Astrocyte of the cerebellum (primary cell): Measurements from ENCODE around the gene PRKAR1B.

Experiments
- DNase-seq: peaks from one replicate; pipeline ENCODE4 v3.0.0-alpha.2; 2011; ENCODE audit warnings: low read depth
- H3K4me3 ChIP-seq: 2 replicates; pipeline ENCODE4 v1.5.1; 2011; ENCODE audit warnings: mild to moderate bottlenecking, low read depth, low read length, moderate library complexity
- in situ Hi-C: cut with HindIII; loops from 2 replicates; pipeline ENCODE4 v1.10.0; 2017; ENCODE audit warnings: low sequenced_read_pairs
- TF ChIP-seq, protein P1 (sequence below): IDR thresholded peaks from 2 replicates; pipeline ENCODE4 v1.5.1; 2012; ENCODE audit warnings: low read length, low read depth, moderate library complexity, mild to moderate bottlenecking; ENCODE audit errors: missing control alignments

The PRKAR1B gene

DNA sequence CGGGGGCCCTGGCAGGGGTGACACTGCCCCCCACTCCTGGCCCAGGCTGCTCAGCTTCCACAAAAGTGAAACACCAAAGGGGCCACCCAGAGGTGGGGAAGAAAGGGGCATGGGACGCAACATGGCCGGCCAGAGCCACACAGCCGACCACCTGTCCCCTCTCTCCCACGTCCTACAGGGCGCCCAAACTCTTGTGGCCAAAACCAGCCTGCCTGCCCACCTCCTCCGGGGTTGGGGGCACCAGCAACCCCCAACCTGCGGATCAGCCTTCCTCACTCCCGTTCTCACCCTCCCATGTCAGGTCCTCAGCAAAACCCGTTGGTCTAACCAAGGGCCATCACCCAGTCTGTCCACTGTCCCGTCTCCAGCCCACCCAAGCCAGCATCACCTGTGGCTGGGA lies 80.1 kb downstream of the PRKAR1B start:
- DNase-seq, result no peak
- in situ Hi-C loops, result no loop called here
- H3K4me3 ChIP-seq, result no peak overlapping the region

DNA sequence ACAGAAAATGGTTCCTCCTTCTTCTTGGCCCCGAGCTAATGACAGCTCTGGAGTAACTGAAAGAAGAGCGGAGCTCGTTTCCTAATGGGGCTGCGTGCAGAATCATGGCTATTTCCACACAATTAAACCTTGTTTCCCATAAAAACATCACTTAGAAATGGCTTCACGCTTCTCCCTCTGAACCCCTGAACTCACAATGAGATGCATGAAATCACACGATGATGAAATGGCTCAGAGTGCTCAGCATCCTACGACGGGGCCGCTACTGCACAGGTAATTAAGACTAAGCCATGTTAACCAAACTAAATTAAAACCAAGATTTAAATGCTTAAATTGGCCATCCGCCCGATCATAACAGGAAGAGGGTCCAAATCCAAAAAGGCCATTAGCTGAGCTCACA lies 80.6 kb downstream of the PRKAR1B start:
- DNase-seq, result no peak
- in situ Hi-C loops, result no loop called here
- TF ChIP-seq, protein P1, sequence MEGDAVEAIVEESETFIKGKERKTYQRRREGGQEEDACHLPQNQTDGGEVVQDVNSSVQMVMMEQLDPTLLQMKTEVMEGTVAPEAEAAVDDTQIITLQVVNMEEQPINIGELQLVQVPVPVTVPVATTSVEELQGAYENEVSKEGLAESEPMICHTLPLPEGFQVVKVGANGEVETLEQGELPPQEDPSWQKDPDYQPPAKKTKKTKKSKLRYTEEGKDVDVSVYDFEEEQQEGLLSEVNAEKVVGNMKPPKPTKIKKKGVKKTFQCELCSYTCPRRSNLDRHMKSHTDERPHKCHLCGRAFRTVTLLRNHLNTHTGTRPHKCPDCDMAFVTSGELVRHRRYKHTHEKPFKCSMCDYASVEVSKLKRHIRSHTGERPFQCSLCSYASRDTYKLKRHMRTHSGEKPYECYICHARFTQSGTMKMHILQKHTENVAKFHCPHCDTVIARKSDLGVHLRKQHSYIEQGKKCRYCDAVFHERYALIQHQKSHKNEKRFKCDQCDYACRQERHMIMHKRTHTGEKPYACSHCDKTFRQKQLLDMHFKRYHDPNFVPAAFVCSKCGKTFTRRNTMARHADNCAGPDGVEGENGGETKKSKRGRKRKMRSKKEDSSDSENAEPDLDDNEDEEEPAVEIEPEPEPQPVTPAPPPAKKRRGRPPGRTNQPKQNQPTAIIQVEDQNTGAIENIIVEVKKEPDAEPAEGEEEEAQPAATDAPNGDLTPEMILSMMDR, result no peak
- H3K4me3 ChIP-seq, result no peak overlapping the region

More for the DNA sequence above, 80.1 kb downstream of the PRKAR1B start:
- TF ChIP-seq, protein P1, result no peak

DNA sequence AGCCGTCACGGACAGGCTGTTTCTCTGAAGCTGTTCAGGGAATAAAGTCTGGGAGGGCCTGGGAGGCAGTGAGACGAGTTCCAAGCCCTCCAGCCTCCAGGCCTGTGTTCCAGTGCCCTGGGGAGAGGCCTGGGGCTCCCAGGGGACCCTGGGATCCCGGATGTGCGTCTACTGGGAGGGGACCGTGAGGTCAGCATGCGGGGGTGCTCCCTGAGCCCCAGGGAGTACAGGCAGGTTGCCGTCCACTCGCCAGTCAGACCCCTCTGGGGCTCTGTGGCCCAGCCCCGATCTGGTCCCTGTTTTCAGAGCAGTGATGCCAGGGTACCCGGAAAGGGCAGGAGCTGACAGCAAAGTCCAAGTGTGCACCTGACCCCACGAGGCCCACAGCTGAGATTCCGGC lies 81.5 kb downstream of the PRKAR1B start:
- DNase-seq, result no peak
- H3K4me3 ChIP-seq, result no peak overlapping the region
- TF ChIP-seq, protein P1, result no peak
- in situ Hi-C loops, result no loop called here

DNA sequence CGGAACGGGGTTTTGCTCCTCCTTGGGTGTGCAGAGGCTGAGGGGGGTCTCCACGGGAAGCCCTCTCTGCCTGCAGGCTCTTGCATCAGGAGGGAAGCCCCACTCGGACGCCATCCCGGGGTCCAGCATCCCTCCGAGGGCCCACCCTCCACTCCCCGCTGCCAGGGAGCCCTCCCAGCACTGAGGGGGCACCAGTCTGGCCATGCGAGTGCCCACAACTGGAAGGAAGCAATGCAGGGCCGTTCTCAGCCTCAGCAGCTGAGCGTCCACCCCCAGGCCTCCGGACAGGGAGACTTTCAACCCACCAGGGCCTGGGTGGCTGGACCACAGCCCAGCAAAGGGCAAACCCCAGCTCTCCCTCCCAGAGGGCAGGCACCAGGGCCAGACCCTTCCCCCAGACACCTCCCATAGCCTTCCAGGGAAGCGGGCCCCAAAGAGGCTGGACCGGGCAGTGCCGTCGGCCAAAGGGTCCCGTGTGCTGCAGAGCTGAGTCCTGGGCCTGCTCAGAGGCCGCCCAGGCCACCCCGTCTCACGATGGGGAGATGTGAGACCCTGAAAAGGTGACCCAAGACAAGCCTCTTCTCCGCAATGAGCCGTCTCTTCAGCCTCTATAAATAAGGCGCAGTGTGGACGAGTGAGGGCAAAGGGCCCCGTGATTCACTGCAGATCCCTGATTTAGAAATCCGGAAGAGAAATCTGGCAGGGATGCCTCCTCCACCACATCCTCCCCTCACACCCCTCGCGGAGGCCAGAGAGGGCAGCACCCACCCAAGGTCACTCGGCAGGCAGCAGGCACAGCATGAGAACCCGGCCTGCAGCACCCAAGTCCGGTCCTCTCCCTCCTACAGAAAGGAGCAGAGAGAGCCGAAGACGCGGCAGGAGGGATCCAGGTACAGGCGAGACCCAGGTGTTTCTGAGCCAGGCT lies 82.4 kb downstream of the PRKAR1B start:
- in situ Hi-C loops, result no loop called here
- no peak overlapping the region for H3K4me3 ChIP-seq
- TF ChIP-seq, protein P1, result no peak
- no peak for DNase-seq

DNA sequence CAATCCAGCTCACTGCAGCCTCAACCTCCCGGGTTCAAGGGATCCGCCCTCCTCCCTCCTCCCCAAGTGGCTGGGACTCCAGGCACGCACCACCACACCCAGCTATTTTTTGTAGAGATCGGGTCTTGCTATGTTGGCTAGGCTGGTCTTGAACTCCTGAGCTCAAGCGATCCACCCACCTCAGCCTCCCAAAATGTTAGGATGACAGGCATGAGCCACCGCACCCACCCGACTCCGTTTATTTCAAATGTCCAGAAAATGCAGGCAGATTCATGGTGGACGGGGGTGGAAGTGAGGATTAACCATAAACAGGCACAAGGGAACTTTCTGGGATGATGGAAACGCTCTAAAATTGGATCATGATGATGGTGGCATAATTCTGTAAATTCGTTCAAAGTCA lies 85.1 kb downstream of the PRKAR1B start:
- TF ChIP-seq, protein P1, result no peak
- in situ Hi-C loops, result no loop called here
- no peak for DNase-seq
- H3K4me3 ChIP-seq, result no peak overlapping the region

DNA sequence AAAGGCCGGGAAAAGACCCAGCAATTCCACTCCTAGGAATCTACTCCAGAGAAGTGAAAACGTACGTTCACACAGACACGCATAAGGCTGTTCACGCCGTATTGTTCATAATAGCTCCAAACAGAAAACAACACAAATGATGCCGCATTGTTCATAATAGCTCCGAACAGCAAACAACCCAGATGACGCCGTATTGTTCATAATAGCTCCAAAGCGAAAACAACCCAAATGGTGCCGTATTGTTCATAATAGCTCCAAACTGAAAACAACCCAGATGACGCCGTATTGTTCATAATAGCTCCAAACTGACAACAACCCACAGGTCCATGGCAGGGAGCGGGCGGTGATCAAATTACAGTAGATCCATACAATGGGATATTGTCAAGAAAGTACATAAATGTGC lies 85.8 kb downstream of the PRKAR1B start:
- TF ChIP-seq, protein P1, result no peak
- in situ Hi-C loops, result no loop called here
- no peak overlapping the region for H3K4me3 ChIP-seq
- no peak for DNase-seq
